Testis (tissue), 2 donors: ENCODE data around the gene CACTIN.

Experiments
- POLR2A ChIP-seq: fragments of 450-650 bp; IDR thresholded peaks from one replicate; pipeline ENCODE4 v1.6.1; 2017; ENCODE audit warnings: antibody characterized with exemption, mild to moderate bottlenecking, moderate library complexity
- TF ChIP-seq, protein P1 (sequence below), 3 experiments: fragments of 450-650 bp in 2 of 3; fragments of 200-600 bp in 1 of 3; sonication (generic) in 1 of 3; IDR thresholded peaks; one replicate each; pipeline ENCODE4 v1.5.1; 2016 to 2019; ENCODE audit warnings: antibody characterized with exemption in 3 of 3, mild to moderate bottlenecking in 2 of 3, moderate library complexity in 1 of 3

DNA sequence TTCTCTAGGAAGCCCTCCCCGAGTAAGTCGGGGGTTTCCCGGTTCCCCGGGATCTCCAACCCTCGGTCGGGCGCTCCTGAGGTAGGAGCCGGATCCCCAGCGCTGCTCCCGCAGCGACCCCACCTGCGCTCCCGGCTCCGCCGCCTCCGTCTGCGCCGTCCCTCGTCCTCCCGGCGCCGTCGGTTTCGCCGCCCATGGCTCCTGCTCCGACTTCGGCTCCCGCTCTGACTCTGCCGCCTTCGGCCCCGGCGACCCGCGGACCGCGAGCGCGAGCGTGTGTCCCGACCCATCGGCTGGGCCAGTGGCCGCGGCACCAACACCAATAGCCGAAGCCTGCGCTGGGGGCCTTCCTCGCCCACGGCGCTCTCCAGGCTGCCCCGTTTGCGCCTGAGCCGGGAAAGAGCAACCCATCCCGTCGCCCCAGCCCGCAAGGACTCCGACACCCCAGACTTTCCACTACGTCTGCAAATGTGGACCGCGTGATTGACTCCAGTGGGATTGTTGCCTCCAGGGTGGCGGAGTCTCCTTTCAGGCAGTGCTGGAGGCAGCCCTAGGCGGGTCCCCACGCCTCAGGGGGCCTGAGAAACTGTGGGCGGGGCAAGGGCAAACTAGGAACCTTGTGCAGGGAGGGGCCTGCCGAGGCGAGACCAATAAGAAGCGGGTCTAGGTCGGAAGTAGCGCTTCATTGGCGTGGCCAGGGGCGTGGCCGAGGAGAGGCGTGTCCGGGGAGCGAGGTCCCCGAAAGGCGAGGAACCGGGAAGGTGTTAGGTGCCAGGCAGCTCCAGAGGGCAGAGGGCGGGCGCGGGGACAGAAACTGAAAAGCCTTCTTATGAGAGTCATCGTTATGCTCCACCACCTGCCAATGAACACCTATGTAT is at the start of gene CACTIN:
- TF ChIP-seq, protein P1, sequence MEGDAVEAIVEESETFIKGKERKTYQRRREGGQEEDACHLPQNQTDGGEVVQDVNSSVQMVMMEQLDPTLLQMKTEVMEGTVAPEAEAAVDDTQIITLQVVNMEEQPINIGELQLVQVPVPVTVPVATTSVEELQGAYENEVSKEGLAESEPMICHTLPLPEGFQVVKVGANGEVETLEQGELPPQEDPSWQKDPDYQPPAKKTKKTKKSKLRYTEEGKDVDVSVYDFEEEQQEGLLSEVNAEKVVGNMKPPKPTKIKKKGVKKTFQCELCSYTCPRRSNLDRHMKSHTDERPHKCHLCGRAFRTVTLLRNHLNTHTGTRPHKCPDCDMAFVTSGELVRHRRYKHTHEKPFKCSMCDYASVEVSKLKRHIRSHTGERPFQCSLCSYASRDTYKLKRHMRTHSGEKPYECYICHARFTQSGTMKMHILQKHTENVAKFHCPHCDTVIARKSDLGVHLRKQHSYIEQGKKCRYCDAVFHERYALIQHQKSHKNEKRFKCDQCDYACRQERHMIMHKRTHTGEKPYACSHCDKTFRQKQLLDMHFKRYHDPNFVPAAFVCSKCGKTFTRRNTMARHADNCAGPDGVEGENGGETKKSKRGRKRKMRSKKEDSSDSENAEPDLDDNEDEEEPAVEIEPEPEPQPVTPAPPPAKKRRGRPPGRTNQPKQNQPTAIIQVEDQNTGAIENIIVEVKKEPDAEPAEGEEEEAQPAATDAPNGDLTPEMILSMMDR (IDR thresholded peaks at IDR 0.05): peak in 2 of 3 experiments; percentile 33 to 45
- peak; percentile 6 for TF ChIP-seq POLR2A
